NCI-H1694 treated with DMSO at 0.1 percent for 48 hours (cell line): ENCODE results near the gene LRFN5.

Experiments
- DNase-seq: peaks from one replicate; lab custom pipeline; 2025; lab: John Stamatoyannopoulos, UW

The LRFN5 gene

DNA sequence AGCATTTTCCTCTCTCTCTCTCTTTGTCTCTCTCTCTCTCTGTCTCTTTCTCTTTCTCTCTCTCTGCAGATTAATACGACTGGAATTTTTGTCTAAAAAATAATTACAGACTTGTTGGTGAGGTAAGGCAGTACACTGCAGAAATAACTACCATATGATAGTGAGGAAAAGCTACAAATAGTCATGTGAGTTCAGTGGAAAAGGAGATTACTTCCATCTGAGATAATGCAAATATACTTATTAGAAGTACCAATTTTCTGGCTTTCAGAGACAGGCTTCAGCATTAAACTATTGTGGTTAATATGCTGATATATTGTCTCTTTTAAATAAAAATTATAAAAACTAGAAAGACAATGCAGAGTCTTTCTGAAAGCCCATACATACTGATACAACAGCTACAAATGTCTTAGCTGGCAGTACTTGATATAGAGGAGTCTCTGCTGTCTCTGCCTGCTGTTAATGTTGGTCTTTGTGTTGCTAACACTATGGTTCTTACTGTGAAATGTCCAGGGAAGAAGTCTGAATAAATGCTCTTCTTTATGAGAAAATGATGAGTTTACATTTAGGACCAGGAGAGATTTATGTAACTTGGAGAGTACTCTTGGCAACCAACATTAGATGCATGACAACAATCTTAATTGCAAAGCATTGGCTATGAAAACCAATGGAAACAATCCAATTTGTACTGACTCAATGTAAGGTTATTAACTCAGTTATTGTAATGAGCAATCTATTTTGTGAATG lies 167.0 kb downstream of the LRFN5 start:
- no peak for DNase-seq

DNA sequence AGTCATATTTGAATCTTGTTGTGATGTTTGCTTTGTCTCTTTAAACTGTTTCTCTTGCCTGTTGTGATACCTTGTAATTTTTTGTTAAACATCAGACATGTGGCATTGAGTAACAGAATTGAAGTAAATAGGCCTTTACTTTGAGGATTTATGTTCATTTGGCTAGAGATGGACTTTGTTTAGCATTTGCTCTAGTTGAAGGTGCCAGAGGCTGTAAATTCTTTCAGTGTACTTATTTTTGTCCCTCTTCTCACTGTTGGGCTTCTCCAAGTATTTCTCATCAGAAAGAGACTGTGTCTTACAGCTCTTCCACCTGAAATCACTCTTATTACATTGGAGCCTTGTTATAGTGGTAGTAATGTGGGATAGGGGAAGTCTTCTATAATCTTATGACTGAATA lies 175.8 kb downstream of the LRFN5 start:
- no peak for DNase-seq

DNA sequence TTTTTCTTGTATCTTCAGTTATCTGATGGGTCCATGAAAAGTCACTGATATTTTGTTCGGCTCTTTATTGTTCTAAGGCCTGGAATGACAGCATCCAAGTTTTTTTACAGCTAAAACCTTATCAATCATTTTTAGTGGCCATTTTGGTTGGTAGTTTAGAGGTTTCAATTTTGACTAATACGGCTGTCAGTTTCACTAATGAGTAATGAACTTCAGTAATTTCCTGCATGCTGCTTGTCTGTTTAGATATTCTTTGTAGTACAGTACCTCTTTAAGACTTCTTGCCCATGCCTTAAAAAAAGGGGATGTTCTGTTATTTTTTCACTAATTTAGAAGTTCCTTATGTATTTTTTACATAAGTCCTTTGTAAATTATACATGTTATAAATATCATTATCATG lies 176.7 kb downstream of the LRFN5 start:
- DNase-seq, result no peak

DNA sequence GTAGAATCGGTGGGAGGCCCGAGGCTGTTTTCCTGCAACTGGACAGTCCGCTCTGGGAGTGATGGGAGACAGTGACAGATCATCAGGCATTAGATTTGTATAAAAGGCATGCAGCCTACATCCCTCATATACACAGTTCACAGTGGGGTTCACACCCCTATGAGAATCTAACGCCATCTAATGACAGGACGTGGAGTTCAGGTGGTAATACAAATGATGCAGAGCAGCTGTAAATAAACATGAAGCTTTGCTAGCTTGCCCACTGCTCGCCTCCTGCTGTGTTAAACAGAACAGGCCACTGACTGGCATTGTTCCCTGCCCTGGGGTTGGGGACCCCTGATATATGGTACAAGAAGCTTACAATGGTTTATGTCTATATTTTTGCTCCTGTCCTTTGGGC lies 179.0 kb downstream of the LRFN5 start:
- DNase-seq, result no peak

DNA sequence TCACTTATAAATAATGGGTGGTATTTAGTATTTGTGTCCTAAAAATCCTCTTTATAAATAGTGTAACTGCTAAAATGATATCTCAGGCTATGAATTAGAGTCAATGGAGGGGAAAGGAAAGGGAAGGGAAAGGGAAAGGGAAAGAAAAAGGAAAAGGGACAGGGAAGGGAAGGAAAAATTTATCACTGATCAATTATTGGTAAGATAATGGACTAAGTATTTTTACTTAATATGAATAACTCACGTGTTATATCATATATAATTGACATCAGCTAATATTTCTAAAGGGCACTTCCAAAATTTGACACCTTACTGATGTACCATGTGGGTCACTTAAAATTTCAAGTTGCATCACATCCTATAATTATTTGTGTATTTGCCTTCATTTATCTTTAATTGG lies 193.1 kb downstream of the LRFN5 start:
- no peak for DNase-seq

DNA sequence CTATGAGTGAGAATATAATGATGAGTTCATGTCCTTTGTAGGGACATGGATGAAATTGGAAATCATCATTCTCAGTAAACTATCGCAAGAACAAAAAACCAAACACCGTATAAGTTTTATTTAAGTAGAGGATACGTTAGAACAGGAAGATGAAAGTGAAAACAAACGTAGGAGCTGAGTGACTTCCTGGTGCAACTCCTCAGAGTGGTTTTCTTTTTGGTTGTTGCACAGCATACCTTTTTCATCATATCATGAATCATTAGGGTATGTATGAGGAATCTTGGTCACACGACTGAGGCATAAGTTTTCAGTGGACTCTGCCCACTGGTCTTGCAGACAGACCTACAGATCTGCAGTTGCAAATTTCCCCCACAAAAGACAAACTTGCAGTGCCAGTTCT lies 199.0 kb downstream of the LRFN5 start:
- no peak for DNase-seq

DNA sequence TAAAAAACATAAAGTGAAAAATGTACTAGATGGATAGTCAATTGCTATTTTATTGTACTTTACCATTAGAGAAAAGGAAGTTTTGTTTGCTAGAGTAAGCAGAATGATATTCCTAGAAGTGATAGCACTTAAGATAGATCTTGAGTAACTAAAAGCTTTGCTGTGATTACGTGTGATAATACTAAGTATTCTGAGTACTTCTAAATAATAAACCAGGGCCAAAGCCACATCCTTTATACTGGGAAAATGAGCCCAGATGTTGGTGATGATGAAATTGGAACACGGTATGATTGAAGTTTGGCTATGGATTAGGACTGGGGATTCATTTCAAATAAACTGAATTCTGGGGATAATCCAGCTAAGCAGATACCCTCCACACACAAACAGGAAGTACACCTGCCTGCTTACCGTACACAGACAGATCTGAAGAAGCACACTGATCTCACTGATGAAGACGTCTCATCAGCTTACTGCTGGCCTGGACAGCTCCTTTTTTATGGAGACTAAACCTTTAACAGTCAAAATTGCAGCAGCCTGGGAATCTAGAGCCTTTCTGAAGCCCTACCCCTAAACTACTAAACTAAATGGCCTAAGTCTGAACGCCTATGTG lies 199.8 kb downstream of the LRFN5 start:
- DNase-seq, result no peak

DNA sequence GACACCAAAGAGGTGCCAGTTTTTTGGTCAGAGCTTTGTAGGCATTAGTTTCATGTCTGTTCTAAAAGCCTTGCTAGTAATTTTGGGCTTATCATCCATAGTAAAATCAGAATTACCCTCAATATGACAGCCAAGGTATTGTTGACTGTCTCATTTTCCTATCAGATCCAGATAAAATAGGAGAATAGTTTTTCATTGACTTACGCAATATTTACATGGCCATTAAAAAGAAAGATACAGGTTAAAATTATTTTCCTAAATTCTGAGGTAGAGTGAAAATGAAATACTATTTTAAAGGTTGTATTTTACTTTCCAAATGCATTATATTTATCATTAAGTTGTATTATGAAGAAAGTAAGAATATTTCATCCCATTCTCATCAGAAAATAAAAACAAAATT lies 203.7 kb downstream of the LRFN5 start:
- DNase-seq, result no peak

DNA sequence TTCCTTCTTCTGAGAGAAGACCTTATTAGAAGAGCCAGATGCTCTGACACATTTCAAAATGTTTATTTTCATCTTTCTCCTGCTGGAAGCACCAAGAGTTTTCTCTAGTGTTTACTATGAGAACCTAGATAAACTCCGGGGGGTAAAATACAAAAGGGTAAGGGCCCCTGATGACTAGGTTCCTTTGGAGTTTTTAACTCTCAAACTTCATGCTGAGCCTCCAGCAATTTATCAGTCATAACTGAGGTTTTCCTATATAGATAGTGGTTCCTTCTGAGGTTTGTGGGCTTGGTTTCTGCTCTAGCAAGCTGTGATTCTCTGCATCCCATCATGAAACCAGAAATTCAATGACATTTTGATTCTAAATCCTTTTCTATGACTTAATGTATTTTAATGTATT lies 210.9 kb downstream of the LRFN5 start:
- DNase-seq, result no peak

DNA sequence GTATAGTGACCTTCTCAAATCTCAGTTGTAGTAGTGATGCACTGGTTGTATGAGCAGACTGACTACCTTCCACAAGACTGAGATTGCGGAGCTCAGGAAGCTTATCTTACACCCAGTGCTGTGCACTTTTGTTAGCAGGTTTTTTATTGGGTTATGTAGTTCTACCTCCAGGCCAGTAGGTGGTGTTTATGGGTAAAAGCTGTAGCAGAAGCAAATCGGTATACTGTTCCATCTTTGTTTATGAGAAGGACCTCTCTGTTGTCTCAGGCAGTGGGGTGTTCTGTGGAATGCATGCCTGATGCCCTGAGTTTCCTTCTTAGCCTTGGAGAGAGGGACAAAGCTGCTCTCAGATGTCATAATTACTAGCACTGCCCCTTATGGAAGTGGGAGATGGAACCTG lies 217.8 kb downstream of the LRFN5 start:
- DNase-seq, result no peak

DNA sequence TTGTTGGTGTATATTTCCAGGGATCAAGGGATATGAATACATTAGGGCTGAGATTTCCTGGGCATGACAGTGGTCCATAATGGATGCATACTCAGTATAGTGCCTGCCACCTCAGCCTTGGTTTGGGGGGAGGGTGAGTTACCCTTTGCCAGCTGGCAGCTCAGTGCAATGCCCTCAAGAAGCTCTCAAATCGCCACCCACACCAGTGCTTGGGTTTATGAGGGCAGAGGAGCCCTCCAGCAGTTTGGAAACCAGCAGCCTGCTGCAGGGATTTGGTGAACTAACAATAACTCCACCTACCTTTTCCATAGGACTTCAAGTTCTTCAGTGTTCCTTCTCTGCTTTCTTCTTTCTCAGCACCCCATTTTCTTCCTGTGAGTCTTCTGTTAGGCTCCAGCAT lies 218.9 kb downstream of the LRFN5 start:
- no peak for DNase-seq

DNA sequence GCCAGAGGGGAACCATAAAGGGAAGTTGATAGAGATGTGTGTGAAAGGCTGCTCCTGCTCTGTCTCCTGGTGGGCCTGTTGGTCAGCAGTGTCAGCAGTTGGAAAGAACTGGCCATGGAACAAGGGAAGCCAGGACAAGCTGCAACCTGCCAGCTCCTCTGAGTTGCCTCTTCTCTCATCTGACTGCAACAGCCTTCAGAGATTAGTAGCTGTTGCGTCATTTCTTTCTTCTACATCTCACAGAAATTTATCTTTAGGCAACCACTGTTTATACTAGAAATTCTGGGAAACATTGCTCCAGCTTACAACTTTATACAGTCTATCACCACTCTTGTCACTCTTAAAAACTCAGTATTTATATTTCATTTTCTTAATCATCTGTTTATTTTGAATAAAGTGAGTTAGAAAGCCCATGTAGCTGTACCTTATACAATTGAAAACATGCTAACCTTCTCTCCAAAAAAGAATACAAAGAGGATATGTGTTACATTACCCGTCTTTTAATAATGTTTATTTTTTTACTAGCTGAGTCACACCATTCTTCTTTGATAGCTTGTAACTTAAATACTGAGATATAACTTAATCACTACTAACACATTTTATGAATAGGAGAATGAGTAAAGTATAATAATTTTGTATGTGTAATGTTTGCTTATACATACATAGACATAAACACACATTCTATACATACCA lies 224.2 kb downstream of the LRFN5 start:
- no peak for DNase-seq

DNA sequence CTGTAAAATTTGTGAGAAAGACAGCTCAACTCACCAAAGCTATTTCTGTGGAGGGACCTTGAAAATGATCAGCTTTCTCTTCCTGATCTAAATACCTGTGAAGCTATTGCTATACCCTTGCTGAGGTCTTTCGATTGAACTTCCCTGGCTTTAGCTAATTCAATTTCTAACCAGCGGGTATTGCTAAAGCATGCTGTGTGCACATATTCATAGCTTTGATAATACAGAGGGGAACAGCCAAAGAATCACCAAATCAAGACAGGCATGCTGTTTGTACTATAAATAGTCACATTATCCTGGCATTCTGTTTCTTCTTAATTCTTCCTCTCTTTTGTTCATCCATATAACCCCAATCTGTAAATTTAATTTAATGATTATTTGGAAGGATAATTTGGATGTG lies 233.0 kb downstream of the LRFN5 start:
- DNase-seq, result no peak

DNA sequence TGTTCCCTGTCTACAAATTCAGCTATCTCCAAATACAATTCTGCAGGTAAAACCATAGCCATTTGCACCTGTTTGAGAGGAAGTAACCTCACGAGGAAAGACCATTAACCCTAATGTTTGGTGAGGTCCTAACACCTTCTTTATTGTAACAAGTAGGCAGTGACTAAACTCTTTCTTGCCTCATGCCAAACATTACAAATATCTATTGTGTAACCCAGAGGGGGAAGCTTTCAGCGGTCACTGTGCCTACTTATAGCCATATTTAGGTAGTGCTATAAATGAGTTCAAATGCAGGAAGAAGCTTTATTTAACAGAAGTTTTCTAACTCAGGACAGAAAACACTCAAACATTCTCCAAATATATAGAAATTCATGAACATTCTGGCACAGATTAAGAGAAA lies 252.7 kb downstream of the LRFN5 start:
- no peak for DNase-seq

DNA sequence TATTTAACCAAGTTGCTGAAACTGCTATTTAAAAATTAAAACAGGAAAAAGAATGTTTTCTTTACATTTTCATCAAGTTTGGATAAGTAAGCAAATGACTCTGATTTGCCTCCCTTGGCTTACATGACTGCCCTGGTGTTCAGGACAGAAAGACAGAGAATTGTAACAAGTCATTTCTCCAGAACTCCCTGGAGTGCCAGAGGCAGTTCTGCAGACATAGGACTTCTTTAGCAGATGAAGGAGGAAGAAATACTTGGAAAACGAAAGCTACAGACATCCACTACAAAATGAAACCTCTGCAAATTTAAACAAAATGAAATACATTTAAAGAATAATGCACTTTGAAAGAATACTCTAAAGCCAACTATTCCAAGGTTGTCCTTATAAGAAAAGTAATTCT lies 253.9 kb downstream of the LRFN5 start:
- no peak for DNase-seq

DNA sequence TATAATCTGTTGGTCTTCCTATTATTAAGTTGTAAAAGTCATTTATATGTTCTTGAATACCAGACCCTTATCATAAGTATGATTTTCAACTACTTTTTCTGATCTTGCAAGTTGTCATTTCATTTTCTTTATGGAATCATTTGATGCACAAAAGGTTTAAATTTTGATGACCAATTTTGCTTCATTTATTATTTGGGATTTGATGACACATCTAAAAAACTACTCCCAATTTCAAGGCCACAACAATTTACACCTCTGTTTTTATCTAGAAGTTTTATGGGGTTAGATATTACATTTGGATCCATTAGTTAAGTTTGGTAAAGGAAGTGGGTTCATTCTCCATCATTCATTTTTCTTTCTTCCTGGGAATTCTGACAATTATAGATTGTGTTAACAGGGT lies 259.2 kb downstream of the LRFN5 start:
- DNase-seq, result no peak

DNA sequence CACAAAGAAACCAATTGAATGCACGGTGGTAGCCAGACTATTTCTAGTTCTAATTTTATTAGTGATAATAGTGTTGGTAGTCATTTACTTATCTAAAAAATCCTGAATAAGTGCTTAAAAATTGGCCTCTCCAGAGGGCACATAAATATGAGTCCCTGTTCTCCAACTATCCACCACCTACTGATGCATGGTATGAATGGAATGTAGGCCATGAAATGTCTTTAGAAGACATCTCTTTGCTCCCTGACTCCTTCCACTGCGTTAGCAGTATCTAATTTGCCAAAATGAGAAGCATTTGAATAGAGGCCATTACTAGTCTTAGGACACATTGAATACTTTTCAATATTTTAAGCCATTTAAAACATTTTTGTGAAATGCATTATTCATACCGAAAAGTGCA lies 261.7 kb downstream of the LRFN5 start:
- no peak for DNase-seq

DNA sequence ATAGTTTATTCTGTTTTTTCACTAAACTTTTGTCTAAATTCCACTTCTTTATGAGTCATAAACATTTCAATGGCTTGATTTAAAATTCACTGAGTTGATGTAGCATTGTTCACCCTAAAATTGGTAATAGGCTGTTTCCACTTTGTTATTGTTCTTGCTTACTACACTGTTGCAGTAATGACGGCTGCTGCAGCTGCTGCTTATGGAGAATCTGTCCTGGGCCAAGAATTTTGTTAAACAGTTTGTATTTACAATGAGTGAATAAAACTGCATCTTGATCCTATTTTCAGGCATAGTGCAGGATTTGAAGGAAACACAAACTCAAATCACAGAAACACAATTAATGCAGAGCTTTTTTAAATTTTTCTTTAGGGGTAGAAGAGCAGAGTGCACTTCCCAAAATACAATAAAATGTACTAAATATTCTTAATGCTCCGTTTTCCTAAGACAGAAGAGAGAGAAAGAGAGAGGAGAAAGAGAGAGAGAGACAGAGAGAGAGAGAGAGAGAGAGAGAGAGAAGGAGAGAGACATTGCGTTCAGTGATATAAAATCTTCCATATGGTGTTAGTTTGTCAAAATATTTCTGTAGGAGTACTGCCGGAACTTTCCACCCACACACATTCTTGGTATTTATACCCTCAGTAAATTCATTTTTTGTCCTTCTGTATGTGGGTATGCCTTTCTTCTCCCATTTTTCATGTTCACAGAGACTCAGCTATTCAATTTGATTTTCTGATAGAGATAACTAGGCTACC lies 266.4 kb downstream of the LRFN5 start:
- no peak for DNase-seq

DNA sequence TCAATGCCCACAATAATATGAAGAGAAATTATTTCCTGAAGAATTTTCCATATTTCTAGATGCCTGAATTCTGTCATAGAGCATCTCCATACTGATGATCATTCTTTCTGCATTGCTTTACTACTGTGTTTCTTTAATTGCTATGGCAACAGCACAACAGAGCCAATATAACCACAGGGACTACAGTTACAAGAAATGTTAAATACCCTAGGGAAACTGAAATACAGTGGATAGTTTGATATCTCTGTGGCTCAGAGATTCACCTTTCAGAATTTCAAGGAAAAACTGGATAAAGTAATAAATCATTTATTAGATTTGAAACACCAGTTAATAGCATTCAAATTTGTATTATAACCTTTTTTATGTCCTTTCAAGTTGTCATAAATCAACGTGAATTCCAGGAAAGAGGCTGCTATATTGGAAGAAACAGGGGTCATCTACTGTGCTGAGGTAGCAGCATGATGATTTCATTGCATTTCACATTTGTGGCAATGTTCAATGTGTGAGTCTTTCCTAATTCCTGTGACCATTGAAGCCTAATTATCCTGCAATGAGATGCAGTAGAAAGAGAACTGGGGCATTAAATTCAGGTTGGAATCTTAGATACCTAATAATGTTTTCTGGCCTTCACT lies 267.1 kb downstream of the LRFN5 start:
- DNase-seq, result no peak

DNA sequence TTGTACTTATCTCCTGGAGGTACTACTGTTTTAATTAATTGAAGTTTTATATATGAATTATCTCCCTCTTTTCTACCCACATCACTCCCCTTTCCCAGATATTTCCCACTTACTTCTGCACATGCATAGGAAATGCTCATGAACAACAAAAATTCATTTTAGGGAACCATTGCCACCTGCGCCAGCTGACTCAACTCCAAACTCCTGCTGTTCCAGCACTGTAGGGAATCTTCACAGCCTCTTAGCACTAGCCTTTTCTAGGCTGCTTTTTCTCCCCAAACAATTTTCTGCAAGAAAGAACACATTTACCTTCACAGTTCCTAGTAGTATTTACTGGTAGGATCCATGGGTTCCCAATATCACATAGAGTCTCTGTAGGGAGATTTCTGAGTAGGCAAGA lies 268.4 kb downstream of the LRFN5 start:
- DNase-seq, result no peak

DNA sequence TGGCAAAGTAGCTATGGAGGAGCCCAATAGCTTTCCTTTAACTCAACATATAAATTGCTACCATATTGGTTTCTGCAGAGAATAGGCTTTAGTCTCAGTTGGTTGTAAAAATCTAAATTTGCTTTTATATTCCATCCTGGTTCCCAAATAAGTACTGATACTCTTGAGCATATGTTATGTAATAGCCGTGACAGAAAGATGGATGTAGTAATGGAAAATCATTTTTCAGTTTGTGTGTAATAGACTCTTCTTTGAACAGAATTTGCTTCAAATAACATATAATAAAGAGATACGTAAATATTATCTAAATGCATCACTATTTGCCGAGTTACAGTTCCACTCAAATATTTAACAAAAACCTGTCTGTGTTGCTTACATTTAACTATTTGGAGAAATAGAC lies 271.6 kb downstream of the LRFN5 start:
- DNase-seq, result no peak

DNA sequence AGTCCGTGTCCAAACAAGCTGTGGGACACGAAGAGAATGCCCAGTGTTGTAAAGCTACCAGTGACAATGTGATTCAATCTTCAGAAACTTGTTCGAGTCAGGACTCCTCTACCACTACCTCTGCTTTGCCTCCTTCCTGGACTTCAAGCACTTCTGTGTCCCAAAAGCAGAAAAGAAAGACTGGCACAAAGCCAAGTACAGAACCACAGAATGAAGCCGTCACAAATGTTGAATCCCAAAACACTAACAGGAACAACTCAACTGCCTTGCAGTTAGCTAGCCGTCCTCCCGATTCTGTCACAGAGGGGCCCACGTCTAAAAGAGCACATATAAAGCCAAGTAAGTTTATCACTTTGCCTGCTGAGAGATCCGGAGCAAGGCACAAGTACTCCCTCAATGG lies 284.9 kb downstream of the LRFN5 start:
- no peak for DNase-seq
